ENCODE data around the gene CRYBA4. TPM values are rescaled to one million over a fixed set of nuclear protein-coding genes. Genes with fewer than 3 reads are reported as not detected.

Gene CRYBA4
- total RNA-seq (2022; extraction: Qiagen RNA extraction): not detected in 5 replicates

DNA sequence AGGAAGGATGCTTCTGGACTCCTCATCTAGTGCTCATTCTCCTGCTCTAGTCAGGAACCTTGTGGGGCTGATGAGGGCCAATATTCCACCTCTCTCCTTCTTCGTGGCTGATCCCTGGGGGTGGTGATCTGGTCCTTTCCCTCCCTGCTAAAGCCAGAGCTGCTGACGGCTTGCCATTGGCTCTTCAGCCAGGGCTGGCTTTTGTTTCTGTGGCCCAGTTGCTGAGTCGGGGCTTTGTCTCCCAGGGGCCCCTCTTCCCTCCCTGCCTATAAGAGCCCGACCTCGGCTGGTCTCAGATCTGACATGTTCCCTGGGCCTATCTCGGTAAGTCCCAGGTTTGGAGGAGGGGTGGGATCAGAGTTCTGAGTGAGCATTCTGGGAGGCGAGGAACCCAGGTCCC, at the start of gene CRYBA4:
Gene CRYBA4 (plus strand): TSS at position 301 of the 400 bp plus-strand sequence. CDS start 634 bp downstream, outside the sequence.

DNA sequence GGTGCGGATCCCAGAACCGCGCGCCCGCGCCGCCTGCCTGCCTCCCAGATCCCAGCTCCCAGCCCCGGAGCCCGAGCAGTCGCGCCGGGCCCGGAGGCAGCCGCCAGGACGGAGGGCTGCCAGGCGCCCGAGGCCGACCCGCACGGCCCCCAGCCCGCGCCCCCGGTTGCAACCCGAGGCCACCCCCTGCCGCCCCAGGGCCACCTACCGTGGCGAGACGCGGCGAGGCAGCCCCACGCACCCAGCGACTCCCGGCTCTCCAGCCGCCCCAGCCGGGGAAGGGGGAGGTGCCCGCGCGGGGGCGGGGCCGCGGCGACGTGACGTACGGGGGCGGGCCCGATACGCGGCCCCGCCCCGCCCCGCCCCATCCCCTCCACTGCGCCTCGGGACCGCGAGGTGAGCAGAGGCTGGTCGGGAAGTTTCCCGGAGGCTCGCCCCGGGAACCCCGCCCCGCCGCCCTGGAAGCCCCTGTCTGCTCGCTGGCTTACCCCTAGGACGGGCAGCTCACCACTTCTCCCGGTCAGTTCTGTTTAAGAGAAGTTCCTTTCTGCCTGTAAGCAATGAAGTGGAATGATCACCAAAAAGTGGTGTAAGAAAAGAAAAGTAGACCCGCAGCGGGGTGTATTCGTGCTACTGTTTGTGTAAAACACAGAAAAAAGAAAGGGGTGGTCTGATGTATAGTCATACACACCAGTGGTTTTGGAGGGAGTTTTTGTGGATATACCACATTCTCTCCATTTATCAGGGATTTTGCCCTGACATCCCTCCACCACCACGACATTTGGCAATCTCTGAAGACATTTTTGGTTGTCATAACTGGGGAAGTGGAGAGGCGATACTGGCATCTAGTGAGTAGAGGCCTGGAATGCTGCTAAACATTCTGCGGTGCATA, 31.7 kb upstream of the CRYBA4 start, which contains the start of gene TPST2:
Gene TPST2 (minus strand): TSS at position 288 of the 892 bp plus-strand sequence. CDS start 48,502 bp downstream, outside the sequence.

DNA sequence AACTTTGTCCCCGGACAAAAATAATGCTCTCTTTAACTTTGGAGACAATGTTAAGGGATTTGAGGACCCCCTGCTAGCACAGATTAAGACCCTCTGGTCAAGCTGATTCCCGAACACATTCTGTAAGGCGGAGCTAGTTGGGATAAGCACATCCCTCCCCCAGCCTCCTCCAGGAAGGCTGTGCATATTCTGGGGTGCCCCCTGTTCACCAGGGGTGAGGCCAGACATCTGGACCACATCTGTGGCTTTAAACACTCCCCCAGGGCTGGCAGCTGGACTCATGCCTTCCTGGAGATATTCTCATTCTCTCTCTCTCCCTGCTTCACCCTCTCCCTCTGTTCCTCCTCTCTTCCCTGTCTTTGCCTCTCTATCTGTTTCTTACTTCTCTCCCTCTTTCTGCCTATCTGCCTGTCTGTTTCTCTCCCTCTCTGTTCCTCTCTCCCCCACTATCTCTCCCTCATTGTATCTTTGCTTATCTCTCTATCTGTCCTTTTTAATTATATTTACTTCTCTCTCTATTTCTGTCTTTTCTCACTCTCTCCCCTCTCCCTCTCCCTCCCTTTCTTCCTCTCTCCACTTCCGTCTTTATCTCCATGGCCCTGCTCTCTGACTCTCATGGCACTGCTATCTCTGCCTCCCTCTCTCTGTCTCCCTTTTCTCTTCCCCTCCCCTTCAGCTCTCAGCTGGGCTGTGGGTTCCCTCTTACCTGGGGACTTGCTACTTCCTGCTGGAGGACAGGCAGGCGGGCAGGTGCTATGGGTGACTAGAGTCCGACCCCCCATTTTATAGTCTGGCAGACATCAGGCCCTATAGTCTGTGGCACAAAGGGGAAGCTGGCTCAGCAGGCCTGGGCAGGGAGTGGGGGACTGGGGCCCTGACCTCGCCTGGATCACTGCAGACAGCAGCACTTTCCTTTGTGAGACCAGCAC, 4.2 kb upstream of the CRYBA4 start, which contains the start of gene CRYBB1:
Gene CRYBB1 (minus strand): TSS at position 757 of the 929 bp plus-strand sequence. CDS start 1,708 bp downstream, outside the sequence.

DNA sequence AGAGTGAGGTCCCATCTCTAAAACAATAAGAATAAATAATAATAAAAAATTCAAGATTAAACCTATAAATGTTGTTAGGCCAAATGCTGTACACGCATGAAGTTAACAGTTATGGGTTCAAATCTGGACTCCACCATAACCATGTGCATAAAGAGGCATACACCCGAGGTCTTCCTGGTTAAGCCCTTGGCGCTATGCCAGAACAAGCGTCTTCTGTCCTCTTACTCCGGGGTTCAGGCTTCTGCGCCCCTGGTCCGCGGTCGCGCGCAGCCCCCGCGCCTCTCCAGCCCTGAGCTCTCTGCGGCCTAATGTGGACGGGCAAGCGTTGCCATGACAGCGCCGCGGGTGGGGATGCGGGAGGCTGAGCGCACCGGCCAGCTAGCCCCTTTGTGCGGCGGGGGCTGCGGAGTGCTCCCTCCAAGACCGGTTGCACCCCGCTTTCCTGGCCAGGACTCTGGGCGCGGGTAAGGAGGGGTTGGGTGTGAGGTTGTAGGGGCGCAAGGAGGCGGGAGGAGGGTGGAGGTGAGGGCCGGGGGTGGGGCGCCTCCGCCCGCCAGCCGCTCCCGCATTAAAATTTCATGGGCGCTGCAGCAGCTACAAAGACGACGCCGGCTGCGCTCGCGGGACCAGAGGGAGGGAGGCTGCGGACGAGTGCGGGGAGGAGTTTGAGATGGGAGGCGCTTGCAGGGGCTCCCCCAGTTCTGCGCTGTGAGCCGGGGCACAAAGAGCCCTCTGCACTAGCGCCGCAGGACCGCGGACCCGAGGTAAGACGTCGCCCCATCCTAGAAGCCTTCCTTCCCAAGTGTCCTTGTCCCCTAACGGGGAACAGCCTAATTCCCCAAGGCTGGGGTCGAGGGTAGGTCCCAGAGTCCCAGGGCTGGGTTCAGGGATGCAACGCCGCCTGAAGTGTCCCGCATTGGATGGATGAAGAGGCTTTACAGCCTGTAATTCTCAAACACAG, 35.4 kb downstream of the CRYBA4 start, which contains the start of gene MIAT:
Gene MIAT (plus strand): TSS at position 698 of the 961 bp plus-strand sequence.

Other genes starting within 250 kb of the CRYBA4 start
- 0.71 to 1.5 TPM (median 1.4 TPM) in 5 replicates for gene ASPHD2, start 192.7 kb upstream of the CRYBA4 start, total RNA-seq (2022; extraction: Qiagen RNA extraction)
- 14.5 to 15.9 TPM (median 15.6 TPM) in 5 replicates for gene HPS4, start 138.2 kb upstream of the CRYBA4 start, total RNA-seq (2022; extraction: Qiagen RNA extraction)
- 19.5 to 23.8 TPM (median 20.7 TPM) in 5 replicates for gene SRRD, start 138.1 kb upstream of the CRYBA4 start, total RNA-seq (2022; extraction: Qiagen RNA extraction)
- gene TFIP11, start 109.5 kb upstream of the CRYBA4 start, total RNA-seq (2022; extraction: Qiagen RNA extraction): 21.5 to 23.5 TPM (median 22.1 TPM) in 5 replicates
- 9.0 to 13.9 TPM (median 12.3 TPM) in 5 replicates for gene TPST2, start 31.8 kb upstream of the CRYBA4 start, total RNA-seq (2022; extraction: Qiagen RNA extraction)
- 0.16 TPM in 1 of 5 replicates, not detected in the others for gene CRYBB1, start 3.9 kb upstream of the CRYBA4 start, total RNA-seq (2022; extraction: Qiagen RNA extraction)
- 0.24 to 0.48 TPM (median 0.29 TPM) in 5 replicates for gene MIAT, start 35.6 kb downstream of the CRYBA4 start, total RNA-seq (2022; extraction: Qiagen RNA extraction)